GM19438 (cell line): ENCODE measurements around the gene EFR3B.
"Not testable (repeated sequence)": the region's sequence is repeated elsewhere in the genome, so short reads cannot be mapped to it uniquely, and the experiment has no call there.

Experiments
- ATAC-seq: cut with Tn5 transposase; IDR thresholded peaks from one replicate; pipeline ENCODE4 v1.9.1; 2021; ENCODE audit warnings: low read depth; ENCODE audit not compliant: unreplicated experiment

Gene EFR3B

DNA sequence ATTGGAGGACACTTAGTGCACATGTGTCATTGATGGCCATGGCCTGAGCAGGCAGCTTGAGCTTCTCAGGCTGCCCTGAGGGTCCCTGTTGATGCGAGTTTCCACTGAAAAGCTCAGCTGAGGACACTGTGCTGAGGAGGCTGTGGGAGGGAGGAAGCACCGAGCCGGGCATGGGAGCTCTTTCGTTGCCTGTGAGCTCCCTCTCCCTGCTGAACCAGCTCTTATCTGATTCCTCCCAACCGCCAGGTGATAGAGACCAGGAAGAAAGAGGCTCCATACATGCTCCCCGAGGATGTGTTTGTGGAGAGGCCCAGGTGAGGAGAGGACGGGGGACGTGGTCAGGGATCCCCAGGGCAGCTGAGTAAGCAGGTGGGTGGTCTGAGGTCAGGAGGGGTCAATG lies 99.2 kb downstream of the EFR3B start:
- ATAC-seq, result no peak

DNA sequence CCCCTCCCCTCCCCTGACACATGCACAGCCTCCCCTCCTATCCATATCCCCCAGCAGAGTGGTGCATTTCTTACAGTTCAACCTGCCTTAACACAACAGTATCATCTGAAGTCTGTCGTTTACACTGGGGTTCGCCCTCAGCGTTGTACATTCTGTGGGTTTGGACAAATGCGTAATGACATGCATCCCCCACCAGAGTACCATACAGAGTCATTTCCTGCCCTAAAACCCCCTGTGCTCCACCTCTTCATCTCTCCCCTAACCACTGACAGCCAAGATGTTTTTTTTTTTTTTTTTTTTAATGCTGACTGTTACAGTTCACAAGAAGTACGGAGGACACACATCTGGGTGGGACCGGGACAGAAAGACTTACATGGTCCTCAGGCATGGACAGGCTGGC lies 103.9 kb downstream of the EFR3B start:
- ATAC-seq, result no peak

DNA sequence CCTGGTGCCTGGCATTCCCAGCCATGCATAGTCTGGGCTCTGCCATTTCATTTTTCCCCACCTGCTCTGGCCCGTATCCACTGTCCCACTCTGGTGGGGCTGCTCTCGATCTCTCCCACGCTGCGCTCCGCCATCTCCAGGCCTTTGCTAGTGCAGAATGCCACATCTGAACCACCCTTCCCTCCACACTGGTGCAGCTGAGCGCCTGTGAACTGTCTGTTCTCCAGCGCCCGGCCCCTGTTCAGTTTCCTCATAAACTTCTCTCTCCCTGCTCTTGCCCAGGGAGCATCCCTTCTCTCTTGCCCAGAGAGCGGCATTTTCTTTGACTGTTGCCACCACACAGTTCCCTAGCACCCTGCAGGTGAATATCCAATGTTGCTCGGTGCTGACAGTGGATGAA lies 105.0 kb downstream of the EFR3B start:
- no peak for ATAC-seq

DNA sequence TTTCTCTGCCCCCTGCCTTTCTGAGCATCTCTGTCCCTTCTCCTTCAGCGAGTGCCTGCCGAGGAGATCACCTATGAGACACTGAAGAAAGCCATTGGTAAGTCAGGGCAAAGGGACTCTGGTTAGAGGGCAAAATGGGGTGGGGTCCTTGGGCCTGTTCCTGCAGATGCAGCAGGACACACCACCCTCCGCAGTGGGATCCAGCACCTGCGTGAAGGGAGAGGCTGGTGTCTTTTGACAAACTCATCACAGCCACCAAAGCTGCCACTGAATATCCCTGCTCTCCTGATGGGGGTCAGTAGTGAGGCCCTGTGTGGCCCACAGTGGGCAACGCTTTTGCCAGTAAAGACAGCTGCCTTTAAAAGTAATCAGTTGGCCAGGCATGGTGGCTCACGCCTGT lies 107.8 kb downstream of the EFR3B start:
- ATAC-seq, result no peak

DNA sequence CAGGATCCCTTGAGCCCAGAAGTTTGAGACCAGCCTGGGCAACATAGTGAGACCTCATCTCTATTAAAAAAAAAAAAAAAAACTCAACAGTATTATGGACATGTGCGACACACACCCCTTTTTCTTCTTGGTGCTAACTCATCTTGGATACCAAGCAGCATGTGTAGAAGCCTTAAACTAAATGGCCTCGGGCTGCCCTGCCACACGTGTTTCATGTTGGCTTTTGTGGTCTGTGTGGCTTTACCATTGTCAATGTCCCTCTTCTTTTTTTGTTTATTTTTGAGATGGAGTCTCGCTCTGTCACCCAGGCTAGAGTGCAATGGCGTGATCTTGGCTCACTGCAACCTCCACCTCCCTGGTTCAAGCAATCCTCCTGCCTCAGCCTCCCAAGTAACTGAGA lies 109.1 kb downstream of the EFR3B start:
- not testable (repeated sequence) for ATAC-seq

DNA sequence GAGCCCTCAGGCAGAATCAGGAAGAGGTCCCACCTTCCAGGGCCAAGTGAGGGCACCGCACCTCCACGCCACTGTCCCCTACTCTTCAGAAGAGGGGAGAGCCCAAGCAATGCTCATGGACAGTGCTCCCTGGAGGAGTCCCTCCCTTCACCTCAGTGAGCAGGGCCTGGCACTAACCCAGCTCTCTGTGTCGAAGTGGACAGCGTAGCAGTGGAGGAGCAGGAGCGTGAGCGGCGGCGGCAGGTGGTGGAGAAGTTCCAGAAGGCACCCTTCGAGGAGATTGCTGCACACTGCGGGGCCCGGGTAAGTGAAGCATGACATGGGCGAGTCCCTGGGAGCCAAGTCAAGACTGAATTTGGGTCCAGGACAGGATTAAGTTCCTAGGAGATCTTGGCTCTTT lies 109.8 kb downstream of the EFR3B start:
- no peak for ATAC-seq

DNA sequence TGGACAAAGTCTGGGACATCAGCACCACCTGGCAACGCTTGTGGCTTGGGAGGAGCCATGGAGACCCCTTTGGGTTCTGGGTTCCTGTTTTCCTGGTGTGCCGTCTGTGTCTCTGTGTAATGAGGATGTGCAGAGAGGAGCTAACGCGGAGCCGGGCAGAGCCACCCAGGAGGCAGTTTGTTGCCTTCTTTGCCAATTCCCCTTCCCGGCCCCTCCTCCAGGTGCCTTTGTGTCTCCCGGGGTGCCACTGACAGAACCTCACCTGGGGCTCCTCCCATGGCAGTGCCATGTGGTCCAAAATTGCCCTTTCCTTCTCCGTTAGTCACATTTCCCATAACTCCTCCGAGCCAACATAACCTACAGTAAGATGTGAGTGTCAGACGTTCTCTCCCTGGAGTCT lies 113.5 kb downstream of the EFR3B start:
- ATAC-seq, result no peak

DNA sequence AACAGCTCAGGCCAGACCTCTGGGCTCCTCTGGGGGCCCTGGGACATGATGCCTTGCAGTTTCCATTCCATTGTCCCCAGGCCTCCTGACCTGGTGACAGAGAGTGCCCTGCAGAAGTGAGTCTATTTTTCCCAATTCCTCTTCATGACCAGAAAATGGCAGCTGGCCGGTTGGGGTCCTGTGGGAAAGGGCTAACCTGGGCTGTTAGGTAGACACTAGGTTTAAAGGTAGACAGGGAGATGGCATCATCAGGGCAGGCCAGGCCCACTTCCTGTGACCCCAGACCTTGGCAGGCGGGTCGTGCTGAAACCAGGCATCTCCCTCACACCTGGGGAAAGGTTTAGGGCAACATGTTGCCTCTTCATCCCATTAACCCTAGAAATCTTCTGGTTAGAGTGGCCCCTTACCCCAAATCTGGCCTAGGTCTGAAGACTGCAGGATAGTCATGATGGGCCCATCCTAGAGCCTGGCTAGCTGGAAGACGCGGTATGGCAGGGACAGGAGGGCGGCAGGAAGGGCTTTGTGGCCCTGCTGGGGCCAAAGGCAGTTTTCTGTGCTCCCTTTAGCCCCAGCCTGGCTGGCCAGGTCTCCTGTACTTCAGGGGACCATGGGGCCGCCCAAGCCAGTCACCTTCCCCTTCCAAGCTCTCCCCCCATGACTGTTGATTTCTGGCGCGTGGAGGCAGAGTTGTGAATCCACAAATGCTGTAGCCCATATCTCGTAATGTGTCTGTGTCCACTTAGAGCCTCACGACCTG lies 116.4 kb downstream of the EFR3B start:
- ATAC-seq, result no peak

DNA sequence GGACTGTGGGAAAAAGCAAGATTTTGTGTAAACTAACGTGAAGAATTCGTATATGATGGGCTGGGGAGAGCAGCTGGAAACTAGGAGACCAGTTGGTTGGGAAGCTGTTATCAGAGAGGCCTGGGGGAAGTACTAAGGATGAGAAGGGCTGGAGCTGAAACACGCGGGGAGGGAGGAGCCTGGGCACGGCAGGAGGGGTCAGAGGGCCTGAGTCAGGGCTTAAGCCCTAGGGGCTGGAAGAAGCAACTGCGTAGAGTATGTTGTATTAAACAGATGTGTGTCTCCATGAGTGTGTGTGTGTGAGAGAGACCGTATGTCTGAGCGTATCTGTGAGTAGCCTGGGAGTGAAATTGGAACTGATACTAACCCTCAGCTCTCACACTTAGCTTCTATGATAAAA lies 118.1 kb downstream of the EFR3B start:
- ATAC-seq, result no peak

DNA sequence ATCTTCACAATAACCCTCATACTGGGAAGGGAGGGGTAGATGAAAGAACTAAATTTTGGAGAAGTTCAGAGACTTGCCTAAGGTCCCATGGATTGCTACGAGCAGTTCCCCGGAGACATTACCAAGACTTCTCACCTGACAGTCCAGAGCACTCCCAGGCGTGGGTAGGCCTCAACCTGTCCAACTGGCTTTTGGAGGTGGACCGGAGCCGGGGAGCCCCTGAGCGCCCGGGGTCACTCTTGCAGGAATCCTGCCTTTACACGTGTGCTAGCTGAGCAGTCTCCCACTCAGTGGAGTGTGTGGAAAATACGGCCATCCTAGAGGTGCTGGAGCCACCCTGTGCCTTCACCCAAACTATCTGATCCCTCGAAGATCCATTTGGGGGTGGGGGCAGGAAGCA lies 118.5 kb downstream of the EFR3B start:
- no peak for ATAC-seq

DNA sequence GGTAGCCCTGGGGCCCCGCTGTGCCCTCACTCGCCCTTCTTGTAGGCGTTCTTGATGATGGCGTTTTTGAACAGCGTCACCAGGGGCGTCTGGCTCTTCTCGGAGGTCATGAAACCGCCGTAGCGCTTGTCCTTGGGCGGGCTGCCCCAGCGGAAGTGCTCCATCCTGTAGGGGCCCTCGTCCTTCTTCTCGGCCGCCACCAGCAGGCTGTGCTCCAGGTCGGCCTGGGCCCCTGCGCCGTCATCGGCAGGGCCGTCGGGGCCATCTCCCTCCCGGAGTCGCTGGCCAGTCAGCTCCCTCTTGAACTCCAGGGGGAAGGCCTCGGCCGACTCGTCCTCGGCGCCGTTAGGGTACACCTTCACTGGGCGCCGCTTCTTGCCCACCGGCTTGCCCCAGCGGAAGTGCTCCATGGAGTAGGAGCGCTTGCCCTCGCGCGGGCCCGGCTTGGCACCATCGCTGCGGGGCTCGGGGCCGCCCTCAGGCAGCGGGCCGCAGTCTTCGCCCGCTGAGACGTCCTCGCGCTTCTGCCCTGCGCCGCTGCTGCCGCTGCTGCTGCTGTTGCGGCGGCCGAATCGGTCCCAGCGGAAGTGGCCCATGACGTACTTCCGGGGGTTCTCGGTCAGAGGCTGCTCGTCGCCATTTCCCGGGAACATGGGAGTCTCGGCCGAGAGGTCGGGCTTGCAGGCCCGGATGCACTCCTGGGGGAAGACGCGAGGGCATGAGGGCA lies 119.3 kb downstream of the EFR3B start:
- ATAC-seq, result no peak

DNA sequence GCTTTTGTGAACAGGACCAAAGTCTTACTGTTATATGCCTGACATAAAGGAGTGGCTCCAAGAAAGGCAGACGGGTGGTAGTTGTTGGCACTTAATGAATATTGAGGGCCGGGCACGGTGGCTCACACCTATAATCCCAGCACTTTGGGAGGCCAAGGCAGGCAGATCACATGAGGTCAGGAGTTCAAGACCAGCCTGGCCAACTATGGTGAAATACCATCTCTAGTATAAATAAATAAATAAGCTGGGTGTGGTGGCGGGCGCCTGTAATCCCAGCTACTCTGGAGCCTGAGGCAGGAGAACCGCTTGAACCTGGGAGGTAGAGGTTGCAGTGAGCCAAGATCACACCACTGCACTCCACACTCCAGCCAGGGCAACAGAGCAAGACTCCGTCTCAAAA lies 120.2 kb downstream of the EFR3B start:
- ATAC-seq, result not testable (repeated sequence)

DNA sequence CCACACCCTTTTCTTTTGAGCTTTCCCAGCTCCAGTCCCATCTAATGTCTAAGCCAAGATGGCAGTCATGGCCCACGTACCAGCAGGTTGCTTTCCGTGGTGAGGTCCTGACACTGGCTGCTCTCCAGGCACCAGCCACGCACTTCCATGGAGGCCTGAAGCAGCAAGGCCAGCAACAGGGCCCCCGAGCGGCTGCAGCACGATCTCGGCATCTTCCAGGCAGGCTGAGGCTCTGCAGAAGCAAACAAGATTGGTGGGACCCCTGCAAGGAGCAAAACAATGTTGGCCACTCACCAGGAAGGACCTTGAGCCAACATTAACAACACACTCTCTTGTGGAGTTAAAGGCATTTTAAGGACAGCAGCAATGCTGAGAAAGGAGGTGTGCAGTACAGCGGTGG lies 122.7 kb downstream of the EFR3B start:
- ATAC-seq, result no peak

DNA sequence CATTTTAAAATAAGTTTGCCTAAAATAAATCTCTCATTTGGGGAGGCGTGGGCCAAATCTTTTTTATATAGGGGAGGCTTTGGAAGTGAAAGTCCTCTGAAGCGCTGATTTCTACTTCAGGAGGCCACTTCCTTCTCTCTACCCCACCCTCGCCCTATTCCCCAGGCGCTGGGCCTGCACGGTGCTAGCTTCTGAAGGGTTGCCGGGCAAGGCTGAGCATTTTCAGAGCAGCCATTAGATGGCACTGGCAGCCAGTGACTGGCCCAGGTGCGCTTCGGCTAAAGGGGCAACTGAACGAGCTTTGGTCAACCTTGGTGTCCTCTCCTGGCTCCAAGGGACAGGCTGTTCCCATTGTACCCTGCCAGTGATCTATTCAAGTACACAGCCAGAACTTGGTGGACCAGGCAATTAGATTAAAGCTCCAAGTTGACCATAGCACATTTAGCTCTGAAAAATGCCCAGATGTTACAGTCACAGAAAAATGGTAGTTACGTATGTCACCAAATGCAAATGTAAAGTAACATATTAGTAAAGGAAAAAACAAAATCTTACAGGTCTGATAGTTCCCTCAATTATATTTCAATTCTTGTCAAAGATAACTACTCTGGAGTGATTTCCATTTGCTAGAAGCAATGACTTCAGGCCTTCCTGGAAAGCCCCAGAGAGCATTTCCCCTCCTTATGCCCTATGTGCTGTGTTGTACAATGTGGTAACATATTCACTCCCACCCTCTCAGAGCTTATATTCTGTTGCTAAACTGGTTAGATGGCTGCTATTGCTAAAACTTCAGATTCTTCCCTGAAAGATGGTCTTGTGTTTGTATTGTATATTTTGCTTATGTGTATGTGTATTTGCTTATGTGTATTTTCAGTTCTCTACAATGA lies 124.4 kb downstream of the EFR3B start:
- ATAC-seq, result peak; percentile 51

DNA sequence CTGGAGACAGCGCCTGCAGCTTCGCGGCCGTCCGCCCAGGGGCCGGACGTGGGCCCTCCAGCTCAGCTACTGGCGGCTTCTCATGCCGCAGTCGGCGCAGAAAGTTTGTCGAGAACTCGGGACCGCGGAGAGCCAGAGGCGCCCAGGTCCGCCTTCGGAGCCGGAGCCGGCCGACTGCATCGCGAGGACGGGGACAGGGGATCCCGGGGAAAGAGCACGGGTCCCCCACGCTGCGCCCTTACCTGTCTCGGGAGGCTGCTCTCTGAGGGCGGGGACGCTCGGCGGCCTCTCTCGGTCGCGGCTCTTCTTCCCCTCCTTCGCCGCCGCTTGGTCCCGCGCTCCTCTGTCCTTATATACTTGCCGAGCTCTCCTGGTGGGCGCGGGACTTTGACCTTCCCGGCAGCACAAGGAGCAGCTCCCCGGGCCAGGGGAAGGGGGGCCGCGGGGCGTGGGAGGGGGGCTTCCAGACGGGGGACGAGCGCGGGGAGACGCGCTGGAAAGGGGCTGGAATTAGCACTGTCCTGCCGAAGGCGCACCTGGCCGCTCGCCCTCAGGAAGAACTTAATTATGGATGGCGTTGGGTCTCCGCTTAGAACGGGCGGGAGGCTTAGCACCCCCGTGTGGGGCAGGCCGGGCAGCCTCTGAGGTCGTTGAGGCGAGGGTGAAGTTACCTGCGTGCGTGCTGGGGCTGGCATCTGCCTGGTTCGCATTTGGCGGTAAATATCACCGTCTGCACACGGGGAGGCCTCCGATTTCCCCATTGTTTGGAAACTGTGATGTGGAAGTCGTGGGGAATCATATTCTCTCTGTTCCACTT lies 126.6 kb downstream of the EFR3B start, which contains the start of gene POMC:
Gene POMC, minus strand, starts transcription at position 325 of the 817 bp plus-strand sequence. CDS start 3,808 bp downstream, outside the sequence.
- ATAC-seq, result no peak

DNA sequence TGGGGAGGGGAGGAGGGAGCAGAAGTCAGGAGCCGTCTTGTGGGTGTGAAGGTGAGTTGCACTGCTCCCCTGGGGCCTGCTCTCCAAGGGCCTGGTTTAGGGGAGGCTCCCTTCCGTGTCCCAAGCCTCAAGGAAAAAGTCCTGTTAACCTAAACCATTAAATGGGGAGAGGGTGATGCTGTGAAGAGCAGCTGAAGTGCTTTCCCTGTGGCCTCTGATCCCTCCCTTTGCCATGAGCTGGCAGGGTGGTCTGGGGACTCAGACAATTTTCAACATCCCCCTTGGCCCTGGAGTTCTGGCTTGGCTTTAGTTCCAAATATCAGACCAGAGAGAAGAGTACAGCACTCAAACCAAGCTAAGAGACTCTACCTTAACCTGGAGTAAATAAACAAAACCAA lies 127.2 kb downstream of the EFR3B start:
- ATAC-seq, result no peak

DNA sequence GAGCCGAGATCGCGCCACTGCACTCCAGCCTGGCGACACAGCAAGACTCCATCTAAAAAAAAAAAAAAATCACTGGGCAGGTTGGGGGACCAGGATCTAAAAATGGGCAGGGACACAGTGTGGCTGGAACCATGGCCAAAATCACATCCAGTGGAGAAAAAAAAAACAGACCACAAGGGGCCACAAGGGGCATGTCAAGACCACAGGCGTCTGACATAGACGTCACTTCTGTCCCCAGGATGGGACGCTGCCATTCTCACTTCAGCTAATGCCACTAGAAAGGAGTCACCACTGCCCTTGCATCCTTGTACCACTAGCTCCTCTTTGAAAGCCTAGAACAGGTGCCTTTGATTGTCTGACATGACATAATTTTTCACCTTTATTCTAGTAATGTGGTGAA lies 129.0 kb downstream of the EFR3B start:
- ATAC-seq, result no peak

DNA sequence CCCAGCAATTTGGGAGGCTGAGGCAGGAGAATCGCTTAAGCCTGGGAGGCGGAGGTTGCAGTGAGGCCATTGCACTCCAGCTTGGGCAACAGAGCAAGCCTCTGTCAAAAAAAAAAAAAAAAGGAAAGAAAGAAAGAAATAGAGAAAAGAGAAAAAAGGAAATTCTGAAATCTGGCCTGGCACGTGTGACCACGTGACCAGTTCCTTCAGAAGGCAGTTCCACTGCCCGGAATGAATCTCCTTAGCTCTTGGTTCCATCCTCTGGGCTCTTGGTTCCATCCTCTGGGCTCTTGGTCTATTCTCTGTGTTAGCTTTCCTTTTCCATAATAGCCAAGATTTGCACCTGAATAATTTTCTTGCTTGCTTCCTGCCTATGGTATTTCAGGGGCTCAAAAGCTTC lies 131.8 kb downstream of the EFR3B start:
- ATAC-seq, result no peak

DNA sequence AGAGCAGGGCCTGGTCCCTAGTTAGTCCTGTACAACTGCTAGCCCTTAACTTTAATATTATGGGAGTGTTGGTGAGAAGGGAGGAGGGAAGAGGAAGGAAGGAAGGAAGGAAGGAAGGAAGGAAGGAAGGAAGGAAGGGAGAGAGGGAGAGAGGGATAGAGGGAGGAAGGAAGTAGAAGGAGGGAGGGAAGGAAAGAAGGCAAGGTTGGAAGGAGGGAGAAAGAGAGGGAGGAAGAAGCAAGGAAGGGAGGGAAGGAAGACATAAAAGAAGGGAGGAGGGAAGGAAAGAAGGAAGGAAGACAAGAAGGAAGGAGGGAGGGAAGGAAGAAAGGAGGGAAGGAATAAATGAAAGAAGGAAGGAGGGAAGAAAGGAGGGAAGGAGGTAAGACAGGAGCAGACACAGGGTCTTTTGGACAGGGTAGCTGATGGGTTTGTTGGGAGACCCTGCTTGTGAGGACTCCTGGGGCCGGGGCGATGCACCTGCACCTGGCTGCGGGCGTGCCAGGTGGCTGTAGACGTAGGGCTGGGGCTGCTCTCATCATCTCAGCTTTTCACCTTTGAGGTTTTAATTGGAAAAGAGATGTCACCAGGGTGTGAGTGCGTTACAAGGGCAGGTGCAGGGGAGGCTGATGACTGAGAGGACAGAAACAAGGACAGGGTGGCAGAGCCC lies 132.5 kb downstream of the EFR3B start:
- no peak for ATAC-seq

DNA sequence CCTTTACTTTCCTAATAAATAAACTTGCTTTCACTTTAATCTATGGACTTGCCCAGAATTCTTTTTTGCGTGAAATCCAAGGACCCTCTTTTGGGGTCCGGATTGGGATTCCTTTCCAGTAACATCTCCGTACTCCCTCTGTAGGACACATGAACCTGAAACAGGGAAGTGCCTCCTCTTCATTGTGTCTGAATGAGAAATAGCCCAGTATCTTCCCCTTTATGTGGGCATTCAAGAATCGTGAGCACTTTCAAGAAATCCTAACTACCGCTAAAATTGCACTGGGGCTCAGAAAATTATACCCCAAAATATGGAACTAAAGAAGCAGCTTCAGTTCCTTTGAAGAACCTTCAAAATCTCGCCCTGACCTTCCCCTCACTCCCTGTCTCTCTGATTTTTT lies 134.3 kb downstream of the EFR3B start:
- no peak for ATAC-seq
